GM19099 (cell line): ENCODE data around the gene MARCHF6.

ENCODE experiments used
- POLR2A ChIP-seq: IDR thresholded peaks from 3 replicates; pipeline ENCODE4 v1.6.1; 2011; ENCODE audit warnings: low read depth; ENCODE audit not compliant: insufficient read length; ENCODE audit errors: extremely low read depth

The MARCHF6 gene

GRCh38 chr5:10319202-10319851 is 34.2 kb upstream of the MARCHF6 start:
- TF ChIP-seq POLR2A = no peak

- TF ChIP-seq POLR2A = no peak
These were observed 32.7 kb upstream of the MARCHF6 start for GRCh38 chr5:10320793-10321192.

GRCh38 chr5:10321882-10322281 is 31.6 kb upstream of the MARCHF6 start:
- no peak for TF ChIP-seq POLR2A

- TF ChIP-seq POLR2A = no peak
These were observed 29.7 kb upstream of the MARCHF6 start for GRCh38 chr5:10323588-10324488.

GRCh38 chr5:10324518-10325370 is 28.8 kb upstream of the MARCHF6 start:
- TF ChIP-seq POLR2A = no peak

- no peak for TF ChIP-seq POLR2A
These were observed 25.2 kb upstream of the MARCHF6 start for GRCh38 chr5:10328323-10328722.

GRCh38 chr5:10329446-10329819 is 24.1 kb upstream of the MARCHF6 start:
- no peak for TF ChIP-seq POLR2A

GRCh38 chr5:10329820-10330481 is 23.5 kb upstream of the MARCHF6 start:
- TF ChIP-seq POLR2A = no peak

GRCh38 chr5:10330511-10331230 is 22.8 kb upstream of the MARCHF6 start:
- no peak for TF ChIP-seq POLR2A

- no peak for TF ChIP-seq POLR2A
These were observed 22.1 kb upstream of the MARCHF6 start for GRCh38 chr5:10331341-10331796.

GRCh38 chr5:10332301-10332700 is 21.2 kb upstream of the MARCHF6 start:
- no peak for TF ChIP-seq POLR2A

- no peak for TF ChIP-seq POLR2A
These were observed 20.1 kb upstream of the MARCHF6 start for GRCh38 chr5:10333154-10334006.

- no peak for TF ChIP-seq POLR2A
These were observed 18.7 kb upstream of the MARCHF6 start for GRCh38 chr5:10334831-10335230.
